NCI-H1436 treated with DMSO at 0.1 percent for 48 hours (cell line): Measurements from ENCODE around the gene IGFL2.
"Not testable (repeated sequence)": the region's sequence is repeated elsewhere in the genome, so short reads cannot be mapped to it uniquely, and the experiment has no call there.

Source experiments
- DNase-seq: peaks from one replicate; lab custom pipeline; 2025; lab: John Stamatoyannopoulos, UW

The IGFL2 gene

DNA sequence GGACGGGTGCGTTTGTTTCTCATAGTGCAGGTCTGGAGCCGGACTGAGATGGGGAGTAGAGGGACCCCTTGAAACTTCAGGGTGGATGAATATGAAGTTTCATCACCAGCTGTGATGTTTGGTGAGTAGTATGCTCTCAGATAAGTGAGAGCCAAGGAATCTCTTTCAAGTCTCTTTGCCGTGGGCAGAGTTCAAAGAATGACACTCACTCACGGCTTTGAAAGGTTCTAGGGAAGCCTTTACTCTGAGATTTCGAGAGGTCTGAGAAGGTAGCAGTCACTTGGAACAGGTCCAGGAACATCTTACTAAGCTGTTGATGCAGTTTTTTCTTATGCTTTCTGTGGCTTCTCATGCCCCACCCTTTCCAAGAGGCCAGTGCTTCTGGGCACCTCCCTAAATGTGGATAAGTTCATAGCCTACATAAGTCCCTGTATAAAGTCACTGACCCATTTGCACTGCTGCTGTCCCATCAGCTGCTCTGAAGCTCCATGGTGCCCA is at the start of gene IGFL2:
Gene IGFL2, plus strand, starts transcription at position 448 of the 498 bp plus-strand sequence. Its CDS starts 41 bp downstream, at position 489.
- DNase-seq = no peak

DNA sequence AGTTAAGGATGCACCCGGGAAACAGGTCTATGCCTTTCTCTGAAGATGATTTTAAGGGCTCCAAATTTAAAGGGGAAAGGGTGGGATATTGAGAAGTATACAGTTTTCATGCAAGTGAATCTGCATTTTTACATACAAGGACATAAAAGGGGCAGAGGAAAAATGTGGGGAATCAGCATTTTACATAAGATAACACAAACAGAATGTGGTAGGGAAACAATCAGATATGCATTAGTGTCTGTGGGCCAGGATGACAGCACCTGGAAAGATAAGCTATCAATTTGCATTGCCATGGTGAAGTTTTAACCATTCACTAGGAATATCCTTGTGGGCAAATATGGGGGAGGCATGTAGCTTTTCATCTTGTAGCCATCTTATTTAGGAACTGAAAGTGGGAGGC is 47.7 kb upstream of the IGFL2 start:
- no peak for DNase-seq

DNA sequence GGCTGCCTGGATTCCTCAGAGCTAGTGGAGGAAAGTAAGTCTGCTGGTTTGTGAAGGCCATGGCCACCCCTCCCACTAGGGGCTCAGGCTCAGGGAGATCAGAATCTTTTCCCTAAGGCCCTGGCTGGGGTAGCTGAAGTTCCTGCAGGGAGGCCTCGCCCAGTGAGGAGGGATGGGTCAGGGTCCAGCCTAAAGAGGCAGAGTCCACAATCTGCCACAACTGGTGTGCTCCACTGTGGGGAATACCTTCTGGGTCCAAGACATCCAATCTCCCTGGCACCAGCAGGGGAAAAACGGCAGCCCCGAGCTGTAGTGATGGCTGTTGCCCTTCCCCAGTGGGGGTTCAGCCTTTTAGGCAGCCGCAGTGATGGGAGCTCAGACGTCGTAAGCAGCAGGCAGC is 46.7 kb upstream of the IGFL2 start:
- no peak for DNase-seq

DNA sequence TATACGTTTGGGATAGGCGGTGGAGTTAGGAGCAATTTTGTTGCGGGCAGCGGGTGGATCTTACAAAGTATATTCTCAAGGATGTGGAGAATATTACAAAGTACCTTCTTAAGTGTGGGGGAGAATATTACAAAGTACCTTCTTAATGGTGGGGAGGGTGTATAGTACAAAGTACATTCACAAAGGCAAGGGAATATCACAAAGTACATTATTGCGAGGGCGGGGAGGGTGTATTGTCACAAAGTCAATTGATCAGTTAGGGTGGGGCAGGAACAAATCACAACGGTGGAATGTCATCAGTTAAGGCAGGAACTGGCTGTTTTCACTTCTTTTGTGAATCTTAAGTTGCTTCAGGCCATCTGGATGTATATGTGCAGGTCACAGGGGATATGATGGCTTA is 45.7 kb upstream of the IGFL2 start:
- not testable (repeated sequence) for DNase-seq

DNA sequence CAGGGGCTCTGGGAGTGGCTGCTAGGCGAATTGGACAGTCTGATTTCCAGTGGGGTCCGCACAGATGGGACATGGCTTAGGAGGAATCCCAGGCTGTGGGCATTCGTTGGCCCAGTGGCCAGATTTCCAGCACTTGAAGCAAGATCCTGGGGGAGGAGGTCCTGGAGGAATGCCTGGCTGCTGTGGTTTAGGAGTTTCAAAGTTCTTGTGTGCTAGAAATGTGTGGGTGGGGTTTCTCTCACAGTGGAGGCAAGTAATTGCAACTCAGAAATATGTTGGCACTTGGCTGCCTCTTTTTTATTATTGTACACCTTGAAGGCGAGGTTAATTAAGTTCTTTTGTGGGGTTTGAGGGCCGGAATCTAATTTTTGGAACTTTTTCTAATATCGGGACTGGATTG is 40.7 kb upstream of the IGFL2 start:
- DNase-seq = no peak

DNA sequence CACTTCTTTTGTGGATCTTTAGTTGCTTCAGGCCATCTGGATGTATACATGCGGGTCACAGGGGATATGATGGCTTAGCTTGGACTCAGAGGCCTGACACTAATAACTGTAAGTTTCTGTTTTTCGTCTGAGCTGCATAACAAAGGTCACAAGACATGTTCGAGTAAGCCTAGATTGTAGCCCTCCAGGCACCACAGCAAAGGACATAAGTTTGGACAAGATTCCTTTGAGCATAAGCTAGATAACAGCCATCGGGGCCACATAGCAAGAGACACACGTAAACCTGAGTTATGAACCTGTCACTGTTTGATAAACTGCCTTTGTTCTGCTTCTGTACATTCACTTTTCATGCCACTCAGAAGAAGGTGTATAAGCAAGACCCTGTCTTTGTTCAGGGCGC is 38.2 kb upstream of the IGFL2 start:
- no peak for DNase-seq

DNA sequence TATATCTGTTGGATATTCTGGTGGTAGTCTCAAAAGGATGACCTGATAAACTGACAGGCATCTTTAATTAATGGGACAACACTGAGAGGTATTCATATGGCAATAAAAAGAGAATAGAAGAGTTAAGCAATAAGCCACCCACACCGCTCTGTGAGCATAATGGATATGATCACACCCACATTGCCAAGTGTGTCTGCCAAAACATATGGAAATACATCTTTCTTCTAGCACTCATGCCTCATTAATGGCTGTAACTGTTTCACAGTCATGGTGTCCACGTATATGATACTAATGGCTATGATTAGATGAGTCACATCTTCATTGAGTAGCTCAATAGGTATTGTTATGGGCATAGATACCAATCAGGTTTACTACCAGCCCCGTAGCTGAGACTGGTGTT is 36.7 kb upstream of the IGFL2 start:
- no peak for DNase-seq

DNA sequence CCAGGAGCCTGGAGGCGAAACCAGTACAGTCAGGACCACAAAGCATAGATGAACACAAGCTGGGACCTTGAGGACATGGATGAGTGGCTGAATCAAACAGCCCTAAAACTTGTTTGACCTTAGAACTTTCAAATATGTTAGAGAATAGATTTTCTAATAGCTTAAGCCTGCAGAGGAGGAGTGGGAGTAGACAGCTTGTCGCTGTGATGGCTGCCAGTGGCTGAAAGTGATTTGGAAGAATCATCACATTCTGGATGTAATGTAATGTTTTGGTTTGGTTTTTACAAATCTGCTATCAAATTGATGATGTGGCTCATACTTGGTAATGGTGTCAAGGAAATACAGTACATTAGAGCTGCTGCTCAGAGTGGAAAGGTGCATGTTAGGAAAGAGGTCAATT is 35.5 kb upstream of the IGFL2 start:
- DNase-seq = no peak

DNA sequence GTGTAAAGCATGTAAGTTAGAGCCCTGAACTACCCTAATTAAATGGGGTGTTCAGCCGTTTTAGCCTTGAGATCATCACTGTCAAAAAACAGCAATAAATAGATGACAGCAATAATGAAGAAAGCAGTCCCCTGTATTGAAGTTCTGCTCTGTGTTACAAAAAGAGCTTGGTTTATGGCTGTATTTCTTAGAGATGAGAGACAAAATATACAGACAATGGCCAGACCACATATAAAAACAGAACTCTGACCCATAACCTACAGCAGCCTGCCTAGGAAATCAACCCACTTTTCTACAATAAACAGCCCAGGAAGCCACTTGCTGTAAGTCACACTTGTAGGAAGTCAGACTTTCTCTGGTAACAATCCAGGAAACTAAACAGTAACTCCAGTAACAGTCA is 34.3 kb upstream of the IGFL2 start:
- DNase-seq = no peak

DNA sequence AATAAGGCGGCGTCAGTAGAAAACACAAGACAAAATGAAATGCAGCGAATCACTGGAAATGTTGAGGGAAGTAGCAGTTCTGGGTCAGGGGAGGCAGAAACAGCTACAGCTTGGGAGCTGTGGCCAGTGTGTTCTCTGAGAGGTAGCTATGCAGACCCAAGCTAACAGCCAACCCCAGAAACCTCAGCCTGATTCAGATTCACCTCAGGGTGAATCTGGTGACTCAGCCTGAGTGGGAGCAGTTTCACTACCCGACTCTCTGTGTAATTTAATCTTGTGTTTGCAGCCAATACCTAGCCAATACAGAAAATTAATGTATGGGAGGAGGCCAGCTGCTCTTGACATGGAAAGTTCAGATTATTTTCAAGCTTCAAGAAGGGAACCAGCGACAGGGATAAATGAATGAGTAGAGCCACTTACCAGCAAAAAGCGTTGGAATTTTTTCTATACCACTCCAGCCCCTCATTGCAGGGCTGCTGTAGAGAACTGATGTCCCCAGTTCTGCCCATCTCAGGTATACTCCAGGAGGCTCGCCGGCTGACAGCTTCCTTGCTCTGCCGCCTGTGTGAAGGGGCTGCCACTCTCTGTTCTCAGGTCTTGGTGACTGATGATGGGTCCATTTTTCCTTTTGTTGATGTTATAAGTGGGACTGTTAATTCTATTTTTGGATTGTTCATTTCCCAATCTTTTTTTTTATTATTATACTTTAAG is 32.5 kb upstream of the IGFL2 start:
- DNase-seq = no peak

DNA sequence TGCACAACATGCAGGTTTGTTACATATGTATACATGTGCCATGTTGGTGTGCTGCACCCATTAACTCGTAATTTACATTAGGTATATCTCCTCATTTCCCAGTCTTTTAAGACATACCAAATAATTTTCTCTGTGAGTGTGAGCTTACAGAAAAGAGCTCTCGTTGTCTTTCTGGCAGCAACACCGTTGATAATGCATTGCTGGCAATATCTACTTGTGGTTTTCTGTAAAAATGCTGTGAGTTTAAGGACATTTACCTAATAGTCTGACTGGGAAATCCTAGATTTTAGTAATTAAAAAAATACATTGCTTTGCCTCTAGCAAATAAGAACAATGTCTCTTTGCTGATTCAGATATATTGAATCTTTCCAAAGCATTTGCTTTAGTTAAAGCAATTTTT is 31.9 kb upstream of the IGFL2 start:
- no peak for DNase-seq

DNA sequence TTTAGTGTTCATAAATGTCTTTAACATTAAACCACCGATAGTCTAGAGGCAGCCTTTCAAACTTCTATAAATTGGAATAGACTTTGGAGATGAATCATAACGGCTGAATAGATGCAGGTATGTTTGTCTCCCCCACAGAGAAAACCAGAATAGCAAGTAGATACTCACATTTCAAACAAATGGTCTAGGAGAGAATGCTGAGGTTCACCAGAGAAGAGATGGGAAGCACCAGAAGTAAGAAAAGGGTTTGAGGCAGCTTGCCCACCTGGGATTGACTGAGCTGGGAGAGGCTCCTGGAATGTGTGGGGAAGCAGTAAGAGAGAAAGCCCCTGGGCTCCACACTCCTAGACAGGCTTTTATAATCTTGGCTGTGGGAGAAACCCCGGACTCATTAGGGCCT is 29.9 kb upstream of the IGFL2 start:
- DNase-seq = no peak

DNA sequence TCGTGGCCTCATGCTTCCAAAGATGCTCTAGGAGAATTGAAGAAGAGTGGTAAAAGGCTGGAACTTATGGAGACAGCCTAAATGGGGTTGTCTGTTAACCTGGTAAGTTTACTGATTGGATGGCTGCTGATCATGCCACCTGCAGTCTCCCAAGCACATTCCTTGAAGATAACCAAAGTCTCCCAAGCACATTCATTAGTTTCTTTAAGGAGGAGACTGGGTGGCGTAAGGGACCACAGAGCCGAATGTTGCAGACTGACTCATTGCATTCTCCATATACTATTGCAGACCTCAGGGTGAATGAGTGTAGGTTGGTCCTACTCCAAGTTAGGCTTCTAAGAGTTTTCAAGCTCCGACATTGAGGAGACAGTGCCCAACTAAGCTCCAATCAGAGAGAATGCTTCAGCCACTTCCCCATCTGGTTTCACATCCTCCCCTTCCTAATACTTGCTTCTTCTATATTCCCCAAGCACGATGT is 23.4 kb upstream of the IGFL2 start, which contains the start of gene IGFL3:
Gene IGFL3, minus strand, starts transcription at position 51 of the 478 bp plus-strand sequence. Its CDS starts 39 bp downstream, at position 12.
- DNase-seq = no peak

DNA sequence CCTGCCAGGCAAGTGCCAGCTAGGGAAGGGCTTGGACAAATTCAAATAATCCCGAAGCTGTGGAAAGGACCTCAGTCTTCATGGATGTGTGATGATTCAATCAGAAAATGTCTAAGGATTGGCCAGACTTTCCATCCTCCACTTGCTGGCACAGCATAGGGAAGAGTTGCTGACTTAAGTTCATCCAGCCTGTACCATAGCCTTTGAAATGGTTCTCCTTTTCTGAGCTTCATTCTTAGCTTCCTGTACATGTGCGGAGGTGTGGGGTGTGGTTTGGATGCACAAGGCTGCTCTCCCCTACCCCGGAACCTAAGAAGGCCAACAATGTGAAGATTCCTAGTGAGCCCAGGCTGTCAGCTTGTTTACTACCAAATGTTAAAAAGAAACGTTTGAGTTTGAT is 22.6 kb upstream of the IGFL2 start:
- no peak for DNase-seq

DNA sequence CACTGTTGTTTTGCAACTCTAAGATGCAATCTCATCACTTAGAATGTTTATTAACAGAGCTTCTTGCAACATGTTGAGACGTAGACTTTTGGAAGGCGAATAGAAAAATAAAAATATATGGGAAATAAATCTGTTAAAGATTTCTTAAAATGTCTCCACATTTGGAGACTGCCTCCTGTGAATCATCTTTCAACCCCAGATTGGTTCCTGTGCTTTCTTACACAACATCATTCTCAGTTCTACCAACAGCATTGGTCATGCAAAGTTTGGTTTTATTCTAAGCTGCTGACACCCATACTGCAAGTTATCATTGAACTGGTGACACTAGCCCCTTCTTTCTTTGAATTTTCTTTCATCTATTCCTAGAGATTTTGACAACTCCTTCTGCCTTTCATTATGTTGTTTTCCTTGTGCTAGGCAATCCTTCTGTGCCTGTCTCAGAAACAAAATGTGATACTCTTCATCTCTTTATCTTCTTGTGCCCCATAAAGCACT is 21.9 kb upstream of the IGFL2 start:
- DNase-seq = no peak

DNA sequence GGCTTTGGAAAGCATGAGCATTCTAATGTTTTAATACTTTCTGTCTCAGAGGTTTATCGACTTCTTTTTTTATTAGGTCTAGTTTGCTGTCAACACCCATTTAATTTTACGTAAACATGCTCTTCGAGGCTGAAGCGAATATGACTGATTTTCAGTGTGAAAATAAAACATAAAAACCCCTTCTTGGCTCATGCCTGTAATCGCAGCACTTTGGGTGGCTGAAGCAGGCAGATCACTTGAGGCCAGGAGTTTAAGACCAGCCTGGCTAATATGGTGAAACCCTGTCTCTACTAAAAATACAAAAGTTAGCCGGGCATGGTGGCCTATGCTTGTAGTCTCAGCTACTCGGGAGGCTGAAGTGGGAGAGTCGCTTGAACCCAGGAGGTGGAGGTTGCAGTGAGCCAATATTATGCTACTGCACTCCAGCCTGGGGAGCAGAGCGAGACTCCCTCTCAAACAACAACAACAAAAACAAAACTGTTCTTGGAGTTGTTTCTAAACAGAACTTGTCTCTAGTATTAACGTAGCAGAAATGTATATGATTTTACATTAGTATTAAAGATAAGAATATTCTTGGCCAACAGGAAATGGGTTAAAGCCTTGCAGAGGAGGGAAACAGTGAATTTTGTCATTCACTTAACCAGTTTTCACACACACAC is 16.4 kb upstream of the IGFL2 start:
- no peak for DNase-seq

DNA sequence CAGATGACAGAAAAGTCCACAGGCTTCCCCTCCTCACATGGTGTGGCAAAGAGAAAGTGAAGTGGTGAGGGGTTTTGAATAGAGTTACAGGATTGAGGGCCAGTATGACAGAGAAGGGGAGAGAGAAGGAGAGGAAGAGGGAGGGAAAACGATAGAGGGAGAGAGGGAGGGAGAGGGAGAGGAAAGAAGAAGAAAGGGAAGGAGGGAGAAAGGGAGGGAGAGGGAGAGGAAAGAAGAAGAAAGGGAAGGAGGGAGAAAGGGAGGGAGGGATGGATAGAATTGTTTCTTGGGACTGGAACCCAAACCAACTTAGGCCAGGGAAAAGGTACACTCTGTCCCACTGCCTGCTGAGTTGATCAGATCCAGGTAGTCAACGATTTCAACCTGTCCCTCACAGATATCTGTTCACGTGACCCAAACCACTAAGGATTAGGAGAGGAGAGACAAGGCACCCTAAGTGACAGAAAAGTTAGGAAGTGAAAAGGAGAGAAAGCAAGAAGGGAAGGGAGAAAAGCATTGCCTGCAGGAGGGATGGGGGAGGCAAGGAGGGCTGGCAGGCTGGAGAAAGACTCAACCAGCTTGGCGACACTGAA is 15.4 kb upstream of the IGFL2 start:
- DNase-seq = no peak

DNA sequence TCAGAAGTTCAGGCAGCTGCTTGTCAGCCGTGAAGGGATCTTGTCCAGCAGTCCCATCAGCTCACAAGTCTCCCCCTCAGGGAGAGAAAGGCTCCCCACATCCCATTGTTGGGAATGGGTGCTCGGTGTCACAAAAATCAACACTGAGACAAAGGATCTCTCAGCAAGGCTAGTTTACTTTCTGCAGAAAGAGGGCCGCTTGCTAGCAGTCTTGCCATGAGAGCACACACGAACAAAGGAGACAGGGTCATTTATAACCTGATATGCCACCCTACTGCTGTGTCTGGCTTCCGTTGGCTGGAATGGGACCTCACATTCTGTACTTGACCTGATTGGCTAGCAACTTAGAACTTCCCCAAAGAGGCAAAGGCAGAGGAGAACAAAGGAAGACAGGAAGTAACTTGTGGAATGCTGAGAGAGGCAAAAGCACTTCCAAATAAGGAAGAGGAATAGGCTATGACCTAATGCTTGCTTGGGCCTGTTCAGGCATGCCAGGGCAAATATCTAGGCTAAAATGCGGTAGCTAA is 14.9 kb upstream of the IGFL2 start:
- DNase-seq = no peak

DNA sequence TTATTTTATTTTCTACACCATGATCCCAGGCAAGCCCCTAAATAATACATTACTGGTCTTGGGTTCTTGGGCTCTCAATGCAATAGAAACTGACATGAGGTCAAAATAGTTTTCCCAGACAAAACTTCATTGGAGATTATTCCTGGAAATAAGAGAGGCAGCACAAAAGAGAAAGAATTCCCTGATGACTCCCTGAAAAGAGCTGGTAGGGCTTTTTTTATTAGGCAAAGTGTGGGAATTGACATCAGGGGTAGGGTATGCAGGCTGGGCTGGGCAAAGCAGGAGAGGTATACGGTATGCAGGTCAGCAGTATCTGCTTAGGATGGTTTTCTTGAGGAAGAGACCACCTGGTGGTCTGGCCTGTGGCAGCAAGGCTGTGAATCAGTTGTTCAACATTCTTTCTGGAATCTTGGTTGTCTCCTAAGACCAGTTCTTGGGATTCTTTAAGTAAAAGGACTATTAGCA is 14.2 kb upstream of the IGFL2 start:
- no peak for DNase-seq

DNA sequence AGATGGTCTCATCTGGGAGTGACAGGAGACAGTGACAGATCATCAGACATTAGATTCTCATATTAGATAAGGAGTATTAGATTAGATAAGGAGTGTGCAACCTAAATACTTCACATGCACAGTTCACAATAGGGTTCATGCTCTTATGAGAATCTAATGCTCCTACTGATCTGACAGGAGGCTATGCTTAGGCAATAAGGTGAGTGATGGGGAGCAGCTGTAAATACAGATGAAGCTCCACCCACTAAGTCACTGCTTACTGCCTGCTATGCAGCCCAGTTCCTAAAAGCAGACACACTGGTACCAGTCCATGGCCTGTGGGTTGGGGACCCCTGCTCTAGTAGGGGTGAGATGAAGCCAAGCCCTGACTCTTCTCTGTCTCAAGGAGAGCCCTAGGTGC is 13.5 kb upstream of the IGFL2 start:
- no peak for DNase-seq

DNA sequence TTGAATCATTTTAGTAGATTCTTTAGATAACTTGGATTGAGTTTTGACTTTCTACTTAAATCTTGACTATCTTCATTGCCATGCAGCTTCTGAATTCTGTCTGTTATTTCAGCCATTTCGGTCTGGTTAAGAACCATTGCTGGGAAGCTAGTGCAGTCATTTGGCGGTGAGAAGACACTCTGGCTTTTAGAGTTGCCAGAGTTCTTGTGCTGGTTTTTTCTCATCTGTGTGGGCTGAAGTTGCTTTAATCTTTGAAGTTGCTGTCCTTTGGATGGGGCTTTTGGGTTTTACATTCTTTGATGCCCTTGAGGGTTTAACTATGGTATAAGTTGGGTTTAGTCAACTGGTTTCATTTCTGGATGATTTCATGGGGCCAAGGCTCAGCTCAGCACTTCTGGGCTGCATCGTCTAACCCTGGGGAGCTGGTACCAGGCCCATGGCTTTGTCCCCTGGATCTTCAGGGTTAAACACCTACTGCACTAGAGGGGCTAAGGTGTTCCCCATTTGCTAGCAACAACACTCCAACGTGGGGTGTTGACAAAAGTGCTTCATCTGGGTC is 10.0 kb upstream of the IGFL2 start:
- DNase-seq = no peak

DNA sequence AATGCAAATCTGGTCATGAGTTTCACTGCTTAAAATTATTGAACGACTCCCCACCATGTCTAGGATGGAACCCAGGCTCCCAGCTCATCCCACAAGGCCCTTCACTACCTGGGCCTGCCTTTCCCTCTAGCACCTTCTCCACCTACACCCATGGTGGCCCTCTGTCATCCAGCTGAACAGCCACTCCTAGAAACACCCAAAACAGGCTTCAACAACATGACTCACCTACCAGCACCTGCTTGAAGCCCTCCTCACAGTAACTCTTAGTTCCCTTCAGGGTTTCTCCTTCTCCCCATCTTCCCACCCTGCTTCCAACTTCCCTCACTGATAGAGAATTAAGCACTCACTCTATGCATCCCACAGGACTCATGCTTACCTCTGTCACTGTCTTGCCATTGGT is 6.6 kb upstream of the IGFL2 start:
- no peak for DNase-seq
